Activated CD4-positive, alpha-beta T cell treated with anti-CD3 and anti-CD28 coated beads, Interleukin-2, amount 50 U/mL, for 48 hours (primary cell): ENCODE data around the gene LRP1B.
"Not testable (repeated sequence)": the region's sequence is repeated elsewhere in the genome, so short reads cannot be mapped to it uniquely, and the experiment has no call there.

ENCODE experiments used
- DNase-seq, 2 experiments: peaks; one replicate each; pipeline ENCODE4 v3.0.0-alpha.2; 2020

Gene LRP1B

DNA sequence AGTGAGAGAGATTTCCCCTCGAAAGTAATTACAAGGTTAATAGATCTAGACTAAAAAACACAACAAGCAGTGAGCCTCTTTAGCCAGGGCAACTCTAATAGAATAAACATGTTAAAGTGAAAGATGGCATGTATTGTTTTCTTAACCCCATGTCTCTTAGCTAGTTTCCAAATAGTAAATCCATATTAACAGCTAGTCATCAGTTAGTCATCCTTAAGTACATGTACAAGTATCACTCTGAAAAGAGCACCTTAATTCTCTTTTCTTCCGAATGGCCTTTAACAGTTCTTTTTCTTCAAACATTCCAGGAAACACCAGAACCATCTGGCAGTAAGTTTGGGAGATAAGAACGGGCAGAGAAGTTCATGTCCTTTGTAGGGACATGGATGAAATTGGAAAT, 1480.0 kb downstream of the LRP1B start:
- DNase-seq, result no peak

DNA sequence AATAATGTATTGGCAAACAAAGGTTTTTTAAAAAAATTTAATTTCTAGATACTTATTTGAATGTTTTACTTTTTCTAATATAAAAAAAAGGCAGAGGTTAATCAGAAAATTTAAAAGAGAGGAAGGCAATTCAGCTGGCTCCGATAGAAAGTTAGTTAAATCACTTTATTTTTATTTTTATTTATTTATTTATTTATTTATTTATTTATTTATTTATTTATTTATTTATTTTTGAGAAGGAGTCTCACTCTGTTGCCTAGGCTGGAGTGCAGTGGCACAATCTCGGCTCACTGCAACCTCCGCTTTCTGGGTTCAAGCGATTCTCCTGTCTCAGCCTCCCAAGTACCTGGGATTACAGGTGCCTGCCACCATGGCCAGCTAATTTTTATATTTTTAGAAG, 1480.7 kb downstream of the LRP1B start:
- not testable (repeated sequence) for DNase-seq

DNA sequence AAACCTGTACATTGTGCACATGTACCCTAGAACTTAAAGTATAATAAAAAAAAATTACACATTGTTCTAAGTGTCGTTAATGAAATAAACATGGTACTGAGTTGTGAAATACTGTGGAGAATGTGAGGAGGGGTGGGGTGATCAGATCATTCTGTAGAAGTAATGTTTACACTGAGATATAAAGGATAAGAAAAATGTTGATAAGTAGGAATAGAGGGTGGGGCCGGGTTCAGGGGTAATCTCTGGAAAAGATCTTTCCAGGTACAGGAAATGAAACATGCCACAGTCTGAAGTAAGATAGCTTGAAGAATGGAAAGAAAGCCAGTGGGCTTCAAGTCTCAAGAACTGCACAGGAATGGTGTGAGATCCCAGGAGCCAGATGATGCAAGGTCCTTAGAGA, 1482.4 kb downstream of the LRP1B start:
- DNase-seq, result no peak

DNA sequence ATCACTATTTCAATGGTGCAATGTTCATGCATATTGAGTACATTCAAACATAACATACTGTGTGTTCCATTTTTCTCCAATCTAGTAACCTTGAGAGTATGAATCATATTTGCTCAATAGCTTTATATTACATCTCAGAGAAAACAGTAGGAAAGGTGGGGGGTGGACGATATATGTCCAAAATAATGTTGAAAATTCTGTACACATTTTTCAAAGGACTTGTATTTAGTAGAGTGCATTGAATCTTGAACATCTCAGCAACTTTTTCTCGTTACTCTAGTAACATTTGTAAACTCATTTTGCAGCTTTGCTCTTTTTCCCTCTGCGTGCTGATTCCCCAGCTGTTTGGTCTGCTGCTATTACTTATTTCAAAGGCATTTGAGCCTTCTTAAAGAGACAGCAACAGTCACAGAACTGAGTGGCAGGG, 1487.0 kb downstream of the LRP1B start:
- DNase-seq, result no peak

DNA sequence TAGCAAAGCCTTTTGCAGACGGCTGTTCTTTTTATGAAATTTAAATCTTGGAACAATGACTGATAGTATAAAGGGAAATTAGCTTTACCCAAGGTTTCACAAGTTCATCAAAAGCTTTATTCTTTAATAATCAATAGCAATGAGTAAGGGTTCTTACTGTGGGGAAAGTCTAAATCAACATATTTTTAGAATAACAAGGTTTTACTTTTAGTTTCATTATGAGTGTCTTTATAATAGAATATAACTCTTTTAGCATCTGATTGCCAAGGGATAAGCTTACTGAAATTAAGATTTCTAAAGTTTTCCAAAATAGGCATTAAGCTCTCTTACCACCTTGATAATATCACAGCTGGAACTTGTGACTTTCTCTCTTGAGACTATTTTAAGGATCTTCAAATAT, 1489.7 kb downstream of the LRP1B start:
- no peak for DNase-seq

DNA sequence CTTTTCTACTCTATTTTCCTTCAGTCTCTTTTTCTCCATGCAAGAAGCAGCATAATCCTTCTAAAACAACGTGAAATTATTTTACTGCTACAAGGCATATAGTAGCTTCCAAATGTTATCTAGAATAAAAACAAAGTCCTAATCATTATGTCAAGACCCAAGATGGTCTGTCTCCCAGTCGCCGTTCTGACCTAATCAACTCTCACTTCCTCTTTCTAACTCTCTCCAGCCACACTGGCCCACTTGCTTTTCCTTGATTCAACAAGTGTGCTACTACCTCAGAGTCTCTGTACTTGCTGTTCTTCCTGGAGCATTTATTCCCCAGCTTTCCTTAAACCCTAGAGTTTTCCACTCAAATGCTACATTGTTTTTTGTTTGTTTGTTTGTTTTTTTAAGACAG, 1491.2 kb downstream of the LRP1B start:
- no peak for DNase-seq

DNA sequence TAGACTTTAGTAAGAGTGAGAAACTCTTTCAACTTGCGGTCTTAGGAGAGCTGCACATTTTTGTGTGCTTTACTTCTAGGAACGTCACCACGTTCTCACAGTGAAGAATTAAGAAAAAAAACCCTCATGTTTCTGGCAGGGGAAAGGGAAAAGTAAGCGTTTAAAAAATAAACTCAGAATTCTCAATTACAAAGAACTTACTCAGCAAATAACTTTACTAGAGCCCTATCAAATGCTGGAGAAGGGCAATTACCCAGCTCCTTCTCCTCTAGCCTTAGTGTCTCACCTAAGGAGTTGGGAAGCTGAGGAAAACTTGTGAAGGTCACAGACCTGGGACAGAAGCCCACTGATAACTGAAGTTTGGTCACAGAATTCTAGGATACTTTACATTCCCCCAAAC, 1500.3 kb downstream of the LRP1B start:
- no peak for DNase-seq

DNA sequence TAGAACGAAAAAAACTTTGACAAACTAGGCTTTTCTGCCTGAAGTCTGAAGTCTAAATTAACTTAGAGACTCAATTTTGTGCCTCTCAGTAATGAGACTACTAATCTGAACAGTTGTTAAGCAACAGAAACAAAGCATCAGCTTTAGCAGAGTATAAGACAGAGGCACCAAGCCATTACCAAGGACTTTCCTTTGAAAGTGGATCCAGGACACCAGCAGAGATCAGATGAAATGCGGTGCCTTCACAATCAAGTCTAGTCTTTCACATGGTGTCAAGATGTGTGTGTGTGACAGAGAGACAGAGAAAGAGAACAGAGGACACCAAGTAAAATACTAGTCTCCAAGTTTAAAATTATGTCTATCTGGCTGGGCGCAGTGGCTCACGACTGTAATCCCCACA, 1502.9 kb downstream of the LRP1B start:
- DNase-seq, result no peak

DNA sequence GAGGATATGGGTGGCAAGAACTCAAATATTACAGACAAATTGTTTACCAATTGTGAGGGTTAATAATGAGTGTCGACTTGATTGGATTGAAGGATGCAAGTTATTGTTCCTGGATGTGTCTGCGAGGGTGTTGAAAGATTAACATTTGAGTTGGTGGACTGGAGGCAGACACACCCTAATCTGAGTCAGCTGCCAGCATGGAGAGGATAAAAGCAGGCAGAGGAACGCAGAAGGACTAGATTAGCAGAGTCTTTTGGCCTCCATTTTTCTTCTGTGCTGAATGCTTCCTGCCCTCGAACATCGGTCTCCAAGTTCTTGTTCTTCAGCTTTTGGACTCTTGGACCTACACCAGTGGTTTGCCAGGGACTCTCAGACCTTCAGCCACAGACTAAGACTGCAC, 1503.7 kb downstream of the LRP1B start:
- DNase-seq, result no peak

DNA sequence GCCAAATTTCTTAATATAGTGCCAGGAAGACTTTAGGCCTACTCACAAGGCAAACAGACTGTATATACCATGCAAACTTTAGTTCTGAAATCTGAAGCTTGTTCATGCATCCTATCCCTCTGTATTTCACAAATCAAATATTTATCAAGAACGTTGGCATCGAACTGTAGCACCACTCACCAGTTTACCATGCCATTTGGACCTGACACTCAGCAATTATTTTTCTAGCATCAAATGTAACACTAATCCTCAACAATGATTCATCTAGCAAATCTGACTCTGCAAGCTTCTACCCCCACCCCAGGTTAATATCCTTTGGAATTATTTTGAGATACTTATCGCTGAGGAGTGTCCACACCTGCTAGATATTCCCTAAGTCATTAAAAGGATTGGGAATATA, 1506.6 kb downstream of the LRP1B start:
- no peak for DNase-seq

DNA sequence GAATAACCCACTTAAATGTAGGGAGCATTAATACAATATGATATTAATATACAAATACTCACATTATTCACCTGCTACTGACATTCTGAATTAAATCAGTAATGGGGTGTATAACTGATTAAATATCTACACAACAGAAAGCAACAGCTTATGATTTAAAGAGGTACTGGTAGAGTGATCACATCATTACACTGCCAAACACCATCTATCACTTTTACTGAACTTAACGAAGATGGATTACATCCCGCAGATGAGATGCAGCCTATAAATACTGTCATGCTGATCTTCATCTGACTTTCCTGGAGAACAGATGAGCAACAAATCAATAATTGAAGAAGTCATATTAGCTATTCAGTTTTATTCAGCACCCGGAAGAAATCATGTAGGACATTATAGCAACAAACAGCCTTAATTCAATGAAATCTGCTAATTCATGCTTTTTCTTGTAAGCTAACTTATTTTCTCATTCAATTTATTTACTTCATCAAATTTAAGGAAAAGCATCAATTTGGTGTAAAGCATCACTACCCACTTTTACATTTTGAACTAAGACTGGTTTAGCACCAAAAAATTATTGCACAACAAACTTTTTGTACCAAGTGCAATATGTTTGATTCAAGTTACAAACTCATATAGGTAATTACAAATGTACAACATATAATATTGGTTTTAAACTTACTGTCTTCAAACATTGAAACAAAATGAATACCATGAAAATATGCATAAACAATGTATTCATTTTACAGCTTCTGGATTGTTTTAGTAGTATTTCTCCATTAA, 1509.0 kb downstream of the LRP1B start:
- DNase-seq, result no peak

DNA sequence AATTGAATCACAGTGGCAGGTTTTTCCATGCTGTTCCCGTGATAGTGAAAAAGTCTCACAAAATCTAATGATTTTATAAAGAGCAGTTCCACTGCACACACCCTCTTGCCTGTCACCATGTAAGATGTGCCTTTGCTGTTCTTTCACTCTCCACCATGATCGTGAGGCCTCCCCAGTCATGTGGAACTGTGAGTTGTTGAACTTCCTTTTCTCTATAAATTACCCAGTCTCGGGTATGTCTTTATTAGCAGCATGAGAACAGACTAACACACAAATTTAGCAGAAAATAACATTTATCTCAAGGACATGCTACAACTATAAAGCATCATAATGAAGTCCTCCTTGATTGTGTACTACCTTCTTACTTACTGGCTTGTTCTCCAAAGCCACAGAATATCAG, 1526.0 kb downstream of the LRP1B start:
- DNase-seq, result no peak

DNA sequence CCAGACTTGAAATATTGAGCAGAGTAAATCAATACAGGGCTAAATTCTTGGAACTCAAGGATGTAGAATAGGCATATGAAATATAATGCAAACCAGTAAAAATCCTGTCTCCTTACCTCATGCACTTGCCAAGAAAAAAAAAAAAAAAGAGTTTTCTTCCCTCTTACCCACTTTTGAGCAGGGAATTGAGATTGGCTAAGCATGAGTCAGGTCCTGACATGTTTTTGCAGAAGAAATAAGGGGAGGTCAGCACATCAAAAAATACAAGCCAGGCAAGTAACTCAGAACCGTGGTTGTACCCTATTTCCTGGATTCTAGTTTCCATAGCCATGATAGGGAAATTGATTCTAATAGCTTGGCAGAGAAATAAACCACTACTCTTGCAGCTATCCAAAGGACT, 1526.7 kb downstream of the LRP1B start:
- DNase-seq, result no peak

DNA sequence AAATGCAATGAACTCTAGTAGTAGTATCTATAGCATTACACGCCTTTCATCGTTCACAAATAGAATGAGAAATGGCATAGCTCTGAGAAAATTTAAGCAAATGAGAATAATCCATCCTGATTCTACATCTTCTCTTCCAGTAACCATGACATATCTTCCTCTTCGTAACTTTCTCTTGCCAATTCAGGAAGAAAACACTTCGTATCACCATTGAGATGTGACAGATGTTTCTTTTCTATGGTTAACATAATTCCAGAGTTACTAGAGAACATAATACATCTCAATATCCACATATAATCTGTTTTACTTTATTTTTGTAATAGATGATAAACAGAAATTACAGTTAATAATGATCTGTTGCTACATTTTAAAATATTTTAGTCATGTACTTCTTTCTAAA, 1527.4 kb downstream of the LRP1B start:
- DNase-seq, result no peak

DNA sequence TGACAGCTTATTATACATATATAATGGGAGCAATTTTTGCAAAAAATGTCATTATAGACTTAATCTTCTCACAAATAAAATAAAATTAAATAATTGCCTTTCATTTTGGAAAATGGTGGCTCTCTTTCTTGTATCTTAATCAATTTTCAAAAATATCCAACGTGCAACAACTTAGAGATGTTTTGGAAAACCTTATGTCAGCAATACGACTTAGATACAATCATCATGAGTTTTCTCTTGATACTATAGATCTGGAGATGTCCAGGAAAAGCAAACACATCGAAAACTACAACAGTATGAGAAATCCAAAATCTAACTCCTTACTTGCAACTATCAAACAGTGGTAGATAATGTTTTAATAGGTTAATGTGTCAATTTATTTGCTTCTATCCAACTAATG, 1529.0 kb downstream of the LRP1B start:
- DNase-seq, result no peak

DNA sequence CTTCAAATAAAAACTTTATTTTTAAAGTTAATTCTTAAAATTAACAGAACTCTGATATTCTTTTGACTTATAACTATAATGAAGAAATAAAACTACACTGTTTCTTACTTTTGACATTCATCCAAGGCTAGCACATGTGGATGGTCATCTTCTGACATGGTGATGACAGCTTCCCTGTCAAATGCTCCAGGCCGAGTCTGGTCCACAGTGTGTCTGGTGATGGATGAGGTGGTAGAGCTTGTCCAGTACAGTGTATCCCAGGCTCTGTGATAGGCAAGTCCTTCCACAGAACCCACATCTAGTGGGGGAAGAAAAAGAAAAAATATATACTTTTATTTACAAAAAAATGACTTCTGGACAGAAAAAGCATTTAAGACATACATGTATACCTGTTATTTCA, 1529.5 kb downstream of the LRP1B start:
- DNase-seq, result no peak

DNA sequence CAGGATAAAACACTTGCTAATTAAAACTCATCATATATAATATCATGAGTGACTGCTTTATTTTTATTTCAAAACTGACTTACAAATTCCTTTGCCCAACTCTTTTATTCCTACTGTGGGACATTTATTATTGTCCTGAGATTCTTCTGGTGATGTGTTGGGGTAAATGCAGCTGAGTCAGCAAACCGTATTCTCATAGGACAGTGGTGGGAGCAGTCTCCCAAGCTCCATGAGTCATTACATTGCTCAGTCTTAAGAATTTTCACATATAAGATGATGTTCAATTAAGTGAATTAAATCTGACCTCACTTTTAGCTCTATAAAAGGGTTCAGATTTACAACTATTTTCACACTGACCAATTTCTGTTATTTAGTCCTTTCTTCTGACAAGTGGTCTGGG, 1530.7 kb downstream of the LRP1B start:
- DNase-seq, result no peak

DNA sequence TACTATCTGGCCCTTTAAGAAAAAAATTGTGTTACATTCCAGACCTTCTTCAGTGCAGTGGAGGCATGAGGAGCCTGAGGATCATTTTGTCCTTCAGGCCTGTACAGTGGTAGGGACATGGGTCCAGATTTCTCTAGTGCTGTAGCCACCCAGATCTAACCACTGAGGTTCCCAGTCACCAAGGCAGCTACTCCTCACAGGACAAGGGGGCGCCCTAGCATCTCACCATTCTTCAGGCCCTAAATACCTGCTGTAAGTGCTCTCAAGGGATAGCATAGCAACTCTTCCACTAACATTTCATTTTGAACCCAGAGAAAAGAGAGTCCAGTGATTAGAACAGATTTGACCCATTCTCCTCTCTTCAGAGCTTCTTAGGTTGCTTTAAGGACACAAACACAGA, 1533.0 kb downstream of the LRP1B start:
- DNase-seq, result no peak

DNA sequence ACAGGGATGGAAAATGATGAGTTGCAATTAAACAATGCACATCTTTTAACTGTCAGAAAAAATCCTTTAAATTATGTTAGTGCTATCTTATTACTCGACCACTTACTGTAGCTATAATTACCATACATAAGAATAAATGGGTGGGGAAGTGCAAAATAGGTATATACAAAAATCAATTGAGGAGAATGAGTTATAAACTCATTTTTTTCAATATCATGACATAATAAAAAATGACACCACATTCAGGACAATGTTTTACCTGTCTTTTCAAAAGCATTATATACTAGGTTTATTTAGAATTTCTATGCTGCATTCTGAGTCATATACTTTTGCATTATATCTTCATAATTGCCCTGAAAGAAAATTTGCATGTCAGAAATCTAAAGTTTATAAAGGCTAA, 1533.6 kb downstream of the LRP1B start:
- no peak for DNase-seq

DNA sequence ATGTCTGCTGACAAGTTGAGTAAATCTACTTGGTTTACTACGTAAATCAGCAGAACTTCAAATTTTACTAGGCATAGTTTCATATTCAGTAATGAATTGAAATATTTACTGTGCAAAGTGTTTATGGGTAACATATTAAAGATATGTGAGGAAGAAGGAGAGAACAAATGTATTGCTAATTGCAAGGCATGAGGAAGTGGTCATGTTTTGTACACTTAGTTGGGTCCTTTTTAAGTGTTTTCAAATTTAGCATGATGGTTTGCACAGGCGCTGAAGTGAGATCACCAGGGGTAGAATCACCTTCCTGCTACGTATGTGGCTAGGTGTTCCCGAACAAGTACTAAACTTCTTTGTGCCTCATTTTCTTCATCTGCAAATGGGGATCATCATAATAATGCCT, 1534.4 kb downstream of the LRP1B start:
- no peak for DNase-seq

DNA sequence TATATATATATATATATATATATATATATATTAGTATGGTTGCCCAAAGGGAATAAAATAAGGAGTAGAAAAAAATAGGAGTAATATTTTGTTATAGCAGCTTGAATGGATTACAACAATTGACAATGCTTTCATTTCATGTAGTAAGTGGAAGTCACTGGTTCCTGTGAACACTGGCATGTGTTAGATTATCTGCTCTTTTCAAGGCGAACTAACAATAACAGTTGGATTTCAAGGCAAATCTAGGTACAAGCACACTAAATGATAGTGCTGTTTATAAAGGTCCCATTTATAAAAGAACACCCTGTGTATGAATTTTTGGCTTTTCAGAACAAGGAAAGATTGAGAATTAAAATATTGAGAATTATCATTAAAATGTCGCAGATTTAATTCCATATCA, 1535.7 kb downstream of the LRP1B start:
- no peak for DNase-seq

DNA sequence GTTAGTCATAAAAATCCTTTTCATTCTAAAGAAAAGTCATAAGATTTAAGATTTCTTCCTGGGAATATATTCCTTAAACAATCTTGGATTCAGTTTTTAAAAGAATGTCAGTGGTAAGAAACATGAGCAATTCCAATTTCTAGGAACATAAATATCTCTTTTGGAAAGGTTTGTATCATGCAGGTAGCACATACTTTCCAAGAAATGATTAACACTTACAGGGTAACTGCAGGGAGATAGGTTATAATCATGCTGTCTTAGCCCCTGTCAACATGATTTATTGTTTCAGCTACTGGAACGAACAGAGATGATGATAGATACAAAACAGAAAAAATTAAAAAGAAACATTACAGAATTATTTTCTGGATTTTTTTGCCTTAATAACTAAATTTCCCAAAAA, 1537.7 kb downstream of the LRP1B start:
- DNase-seq, result no peak

DNA sequence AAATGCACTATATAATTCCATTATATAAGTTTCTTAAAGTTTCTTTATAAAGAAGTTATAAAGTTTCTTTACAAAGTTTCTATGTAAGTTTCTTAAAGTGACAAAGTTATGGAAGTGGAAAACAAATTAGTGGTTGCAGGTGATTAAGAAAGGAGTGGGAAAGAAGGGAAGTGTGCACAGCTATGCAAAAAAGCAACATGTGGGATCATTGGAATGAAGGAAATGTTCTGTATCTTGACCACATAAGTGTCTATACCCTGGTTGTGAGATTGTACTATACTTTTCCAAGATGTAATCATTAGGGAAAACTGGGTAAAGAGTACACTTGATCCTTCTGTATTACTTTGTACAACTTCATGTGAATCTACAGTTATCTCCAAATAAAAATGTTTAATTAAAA, 1541.1 kb downstream of the LRP1B start:
- no peak for DNase-seq

DNA sequence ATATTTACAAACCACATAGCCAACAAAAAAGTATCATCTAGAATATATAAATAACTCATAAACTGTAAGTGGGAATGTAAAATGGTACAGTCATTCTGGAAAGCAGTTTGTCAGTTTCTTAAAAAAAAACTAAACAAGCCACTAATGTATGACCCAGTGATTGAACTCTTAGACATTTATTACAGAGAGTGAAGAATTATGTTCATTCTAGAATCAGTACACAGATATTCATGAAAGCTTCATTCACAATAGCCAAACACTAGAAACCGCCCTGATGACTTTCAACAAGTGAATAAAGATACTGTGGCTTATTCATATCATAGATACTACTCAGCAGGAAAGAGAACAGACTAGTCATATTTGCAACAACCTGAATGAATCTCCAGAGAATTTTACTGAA, 1541.5 kb downstream of the LRP1B start:
- no peak for DNase-seq

DNA sequence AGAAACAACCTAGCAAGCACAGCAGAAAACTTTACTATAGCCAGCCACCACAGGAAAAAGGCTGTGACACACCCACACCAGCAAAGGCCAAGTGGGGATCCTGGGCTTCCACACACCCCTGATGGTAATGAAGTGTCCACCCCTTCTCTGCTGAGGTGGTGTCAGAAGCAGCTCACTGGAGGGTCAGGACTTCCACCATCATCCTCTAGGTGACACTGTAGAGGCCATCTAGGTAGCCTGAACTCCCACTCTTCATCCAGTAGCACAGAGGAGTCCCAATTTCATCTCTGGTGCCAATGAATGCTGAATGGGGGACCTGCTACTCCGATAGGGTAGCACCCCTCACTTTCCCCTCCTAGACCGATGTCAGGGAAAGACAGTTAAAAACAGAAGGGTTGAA, 1544.4 kb downstream of the LRP1B start:
- no peak for DNase-seq

DNA sequence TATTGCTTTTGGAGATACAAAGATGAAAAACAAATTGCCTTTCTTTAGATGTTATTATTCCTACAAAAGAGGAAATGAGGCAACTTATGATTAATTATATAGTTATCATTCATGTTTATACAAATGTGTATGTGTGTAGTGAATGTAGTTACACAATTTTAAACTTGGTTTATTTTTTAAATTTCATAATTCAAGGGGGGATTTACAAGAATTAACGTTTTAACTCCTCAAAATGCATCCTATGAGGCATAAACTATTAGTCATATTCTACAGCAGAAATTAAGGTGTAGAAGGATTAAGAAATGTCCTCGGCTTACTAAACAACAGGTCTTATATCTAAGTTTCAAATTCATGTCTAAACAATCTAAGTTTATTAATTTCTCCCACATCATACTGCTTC, 1545.8 kb downstream of the LRP1B start:
- DNase-seq, result no peak
